ENCODE results near the gene IRGQ.

- TF ChIP-seq, protein P1, sequence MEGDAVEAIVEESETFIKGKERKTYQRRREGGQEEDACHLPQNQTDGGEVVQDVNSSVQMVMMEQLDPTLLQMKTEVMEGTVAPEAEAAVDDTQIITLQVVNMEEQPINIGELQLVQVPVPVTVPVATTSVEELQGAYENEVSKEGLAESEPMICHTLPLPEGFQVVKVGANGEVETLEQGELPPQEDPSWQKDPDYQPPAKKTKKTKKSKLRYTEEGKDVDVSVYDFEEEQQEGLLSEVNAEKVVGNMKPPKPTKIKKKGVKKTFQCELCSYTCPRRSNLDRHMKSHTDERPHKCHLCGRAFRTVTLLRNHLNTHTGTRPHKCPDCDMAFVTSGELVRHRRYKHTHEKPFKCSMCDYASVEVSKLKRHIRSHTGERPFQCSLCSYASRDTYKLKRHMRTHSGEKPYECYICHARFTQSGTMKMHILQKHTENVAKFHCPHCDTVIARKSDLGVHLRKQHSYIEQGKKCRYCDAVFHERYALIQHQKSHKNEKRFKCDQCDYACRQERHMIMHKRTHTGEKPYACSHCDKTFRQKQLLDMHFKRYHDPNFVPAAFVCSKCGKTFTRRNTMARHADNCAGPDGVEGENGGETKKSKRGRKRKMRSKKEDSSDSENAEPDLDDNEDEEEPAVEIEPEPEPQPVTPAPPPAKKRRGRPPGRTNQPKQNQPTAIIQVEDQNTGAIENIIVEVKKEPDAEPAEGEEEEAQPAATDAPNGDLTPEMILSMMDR (IDR thresholded peaks at IDR 0.05; ENCODE audit: poor library complexity), result no peak
- TF ChIP-seq EZH2 (IDR thresholded peaks at IDR 0.05; ENCODE audit: borderline replicate concordance), result no peak
These were observed 1.9 kb upstream of the IRGQ start for GRCh38 chr19:43597876-43598275.
